ENCODE measurements around the gene SPAG16. TPM values are rescaled to one million over a fixed set of nuclear protein-coding genes. Genes with fewer than 3 reads are reported as not detected.
A peak's percentile ranks its signal among the peaks of the same experiment; 100 is the strongest.

Gene SPAG16
- total RNA-seq, 1 donor from 2014 or later, result 20.6 TPM

- no peak for TF ChIP-seq CTCF (IDR thresholded peaks at IDR 0.05; ENCODE audit: borderline replicate concordance)
- no peaks in the 10 kb centered on the region for H3K36me3 ChIP-seq
- DNase-seq, result no peak
- no peaks in the 10 kb centered on the region for H3K27me3 ChIP-seq (ENCODE audit: low read depth)
- H3K4me3 ChIP-seq, result no peak overlapping the region
- intact Hi-C loops (cut with micrococcal nuclease), result no loop called here
- H3K27ac ChIP-seq (replicated peaks), result no peak overlapping the region
- no peaks in the 10 kb centered on the region for H3K9me3 ChIP-seq (replicated peaks)
- peaks cover 9% of the 10 kb centered on the region for H3K4me1 ChIP-seq
Measured at GRCh38 chr2:213238753-213239495, 45.3 kb upstream of the SPAG16 start.

DNA sequence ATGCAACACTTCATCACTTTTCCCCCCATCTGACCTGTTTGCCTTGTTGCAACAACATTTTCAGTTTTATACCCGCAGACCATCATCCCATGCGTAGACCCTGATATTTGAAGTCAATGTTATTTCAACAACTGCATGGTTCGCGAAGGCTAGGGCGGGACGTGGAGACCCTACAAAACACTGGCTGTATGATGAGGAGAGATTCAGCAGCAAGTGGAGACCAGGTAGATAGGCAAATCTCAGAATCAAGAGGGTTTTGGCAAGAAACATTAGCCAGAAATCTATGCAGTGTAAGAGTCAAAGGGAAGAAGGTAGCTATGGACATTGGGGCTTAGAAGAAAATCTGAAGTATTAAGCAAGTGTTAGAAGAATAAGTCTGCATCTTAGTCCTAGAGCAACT lies 42.4 kb upstream of the SPAG16 start:
- DNase-seq, result no peak
- Histone ChIP-seq H3K4me3 (no peak overlapping the region), H3K27ac (replicated peaks) (no peak overlapping the region), H3K4me1 (peaks cover 9% of the 10 kb centered on the region), H3K27me3 (ENCODE audit: low read depth) (no peaks in the 10 kb centered on the region), H3K9me3 (replicated peaks) (no peaks in the 10 kb centered on the region), H3K36me3 (no peaks in the 10 kb centered on the region)
- intact Hi-C loops (cut with micrococcal nuclease), result no loop called here
- TF ChIP-seq CTCF (IDR thresholded peaks at IDR 0.05; ENCODE audit: borderline replicate concordance), result no peak

- Histone ChIP-seq H3K4me3 (no peak overlapping the region), H3K27me3 (ENCODE audit: low read depth) (no peaks in the 10 kb centered on the region), H3K27ac (replicated peaks) (no peak overlapping the region), H3K9me3 (replicated peaks) (no peaks in the 10 kb centered on the region), H3K4me1 (peaks cover 9% of the 10 kb centered on the region), H3K36me3 (no peaks in the 10 kb centered on the region)
- no peak for DNase-seq
- intact Hi-C loops (cut with micrococcal nuclease), result no loop called here
- TF ChIP-seq CTCF (IDR thresholded peaks at IDR 0.05; ENCODE audit: borderline replicate concordance), result no peak
Measured at GRCh38 chr2:213242653-213243052, 41.6 kb upstream of the SPAG16 start.

- intact Hi-C loops (cut with micrococcal nuclease), result no loop called here
- H3K36me3 ChIP-seq, result no peaks in the 10 kb centered on the region
- H3K9me3 ChIP-seq (replicated peaks), result no peaks in the 10 kb centered on the region
- H3K27me3 ChIP-seq (ENCODE audit: low read depth), result no peaks in the 10 kb centered on the region
- no peak for DNase-seq
- H3K27ac ChIP-seq (replicated peaks), result no peak overlapping the region
- H3K4me3 ChIP-seq, result no peak overlapping the region
- no peak for TF ChIP-seq CTCF (IDR thresholded peaks at IDR 0.05; ENCODE audit: borderline replicate concordance)
- peaks cover 9% of the 10 kb centered on the region for H3K4me1 ChIP-seq
Measured at GRCh38 chr2:213243189-213244044, 40.8 kb upstream of the SPAG16 start.

GRCh38 chr2:213246497-213247281 lies 37.6 kb upstream of the SPAG16 start:
- peaks cover 3% of the 10 kb centered on the region for H3K27me3 ChIP-seq (ENCODE audit: low read depth)
- no peak overlapping the region for H3K4me3 ChIP-seq
- no peak for DNase-seq
- no peak overlapping the region for H3K27ac ChIP-seq (replicated peaks)
- no peaks in the 10 kb centered on the region for H3K9me3 ChIP-seq (replicated peaks)
- peak; percentile 75 for TF ChIP-seq CTCF (IDR thresholded peaks at IDR 0.05; ENCODE audit: borderline replicate concordance)
- no peaks in the 10 kb centered on the region for H3K4me1 ChIP-seq
- intact Hi-C loops (cut with micrococcal nuclease), result no loop called here
- no peaks in the 10 kb centered on the region for H3K36me3 ChIP-seq
